ENCODE measurements around the gene ARFGAP3.
A peak's percentile ranks its signal among the peaks of the same experiment; 100 is the strongest.

The ARFGAP3 gene

DNA sequence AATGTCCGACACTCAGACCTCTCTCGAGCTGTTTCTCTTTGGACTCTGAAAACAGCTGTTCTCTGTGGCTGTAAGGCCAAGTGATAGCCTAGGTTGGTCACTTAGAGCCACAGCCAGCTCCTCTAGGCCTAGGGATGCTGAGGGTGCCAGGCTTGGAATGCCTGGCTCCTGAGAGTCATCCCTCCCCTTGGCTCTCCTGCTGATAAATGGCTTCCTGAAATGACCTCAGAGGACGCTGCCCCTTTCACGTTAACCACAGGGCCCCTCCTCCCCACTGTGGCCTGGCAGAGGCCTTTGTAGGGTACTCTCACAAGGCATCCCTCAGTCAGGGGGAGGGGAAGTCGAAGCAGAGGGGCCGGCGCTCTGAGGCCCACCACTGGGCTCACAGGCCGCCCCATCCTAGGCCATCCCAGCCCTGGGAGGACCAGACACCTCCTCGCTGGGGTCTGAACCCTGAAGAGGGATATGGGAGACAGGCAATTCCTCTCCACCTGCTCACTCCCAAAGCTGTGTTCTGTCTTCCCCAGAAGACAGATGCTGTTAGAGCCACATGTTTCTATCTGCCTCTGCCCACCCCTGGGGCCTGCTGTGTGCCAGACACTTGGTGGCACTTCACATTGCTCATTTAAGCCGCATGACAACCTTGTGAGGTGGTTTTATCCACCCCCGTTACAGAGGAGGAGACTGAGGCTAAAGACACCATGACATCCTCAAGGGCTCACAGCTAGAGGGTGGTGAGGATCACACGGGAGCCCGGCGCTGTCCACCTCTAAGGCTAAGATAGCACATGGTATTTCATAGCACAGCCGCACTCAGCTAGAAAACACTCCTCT lies 50.9 kb downstream of the ARFGAP3 start:
- ATAC-seq = no peak
- Mint-ChIP-seq H3K4me1 (no peaks in the 10 kb centered on the region), H3K9me3 (no peaks in the 10 kb centered on the region), H3K27me3 (no peaks in the 10 kb centered on the region), H3K27ac (no peak overlapping the region), H3K36me3 (ENCODE audit: low read depth) (peaks cover 25% of the 10 kb centered on the region), H3K4me3 (no peak overlapping the region)
- DNase-seq = no peak

DNA sequence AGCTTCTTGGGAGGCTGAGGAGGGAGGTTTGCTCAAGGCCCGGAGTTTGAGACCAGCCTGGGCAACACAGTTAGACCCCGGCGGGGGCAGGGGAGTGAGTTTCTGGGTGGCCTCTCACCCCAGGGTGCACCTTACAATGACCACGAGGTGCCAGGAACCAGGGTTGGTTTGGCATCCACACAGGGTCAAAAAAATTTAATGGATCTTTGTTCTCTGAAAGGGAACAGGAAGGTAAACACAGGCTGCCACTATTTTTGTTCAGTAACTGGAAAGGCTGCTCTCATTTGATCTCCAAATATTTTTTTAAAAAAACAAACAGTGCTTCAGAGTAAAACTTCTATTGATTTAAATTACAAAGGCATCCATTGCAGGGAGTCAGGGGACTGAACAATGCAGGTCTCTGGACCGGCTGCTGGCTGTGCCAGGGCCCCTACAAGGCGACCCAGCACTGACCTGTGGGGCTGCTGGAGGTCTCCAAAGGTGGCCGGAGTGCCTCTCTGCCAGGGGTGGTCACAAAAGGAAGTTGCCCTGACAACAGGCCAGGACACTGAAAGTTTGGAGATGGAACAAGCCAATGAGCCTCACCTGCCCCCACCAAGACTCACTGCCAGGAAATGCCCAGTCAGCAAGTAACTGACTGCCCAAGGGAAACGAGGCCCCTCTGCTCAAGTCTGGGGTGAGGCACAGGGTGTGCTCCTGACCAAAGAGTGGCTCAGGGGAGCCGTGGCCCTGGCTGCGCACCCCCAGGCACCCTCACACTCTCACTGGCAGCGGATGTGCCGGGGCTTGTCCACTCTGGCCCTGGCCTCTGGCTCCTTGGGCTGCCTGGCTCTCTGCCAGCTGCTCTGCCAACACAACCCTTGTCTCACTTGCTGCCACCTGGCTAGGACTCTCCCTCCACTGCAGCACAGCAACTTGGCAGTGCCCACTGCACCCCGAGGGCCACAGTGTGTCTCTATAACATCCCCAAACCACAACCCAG lies 51.8 kb downstream of the ARFGAP3 start:
- no peak overlapping the region for H3K27ac Mint-ChIP-seq
- H3K9me3 Mint-ChIP-seq = no peaks in the 10 kb centered on the region
- ATAC-seq (no peak), DNase-seq (no peak)
- peaks cover 32% of the 10 kb centered on the region for H3K36me3 Mint-ChIP-seq (ENCODE audit: low read depth)
- H3K27me3 Mint-ChIP-seq = no peaks in the 10 kb centered on the region
- H3K4me1 Mint-ChIP-seq = no peaks in the 10 kb centered on the region
- no peak overlapping the region for H3K4me3 Mint-ChIP-seq

DNA sequence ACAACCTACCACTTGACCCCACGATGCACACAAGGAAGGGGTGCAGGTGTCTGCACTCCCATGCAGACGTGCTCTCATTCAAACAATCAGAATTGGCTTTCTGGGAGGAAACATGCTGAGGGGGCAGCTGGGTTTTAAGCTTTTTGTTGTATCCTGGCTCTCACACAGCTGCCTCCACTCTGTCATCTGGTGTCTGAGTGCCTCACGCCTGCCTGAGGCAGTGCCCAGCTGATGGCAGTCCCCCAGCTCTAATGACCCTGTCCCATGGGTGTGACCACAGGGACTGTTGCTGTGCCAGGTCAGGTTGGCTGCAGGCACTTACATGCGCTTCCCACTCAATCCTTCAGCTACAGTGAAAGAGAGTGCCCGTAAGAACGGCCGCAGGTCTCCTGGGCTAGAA lies 53.7 kb downstream of the ARFGAP3 start:
- Mint-ChIP-seq H3K4me3 (no peak overlapping the region), H3K27ac (no peak overlapping the region), H3K27me3 (no peaks in the 10 kb centered on the region), H3K4me1 (no peaks in the 10 kb centered on the region), H3K36me3 (ENCODE audit: low read depth) (peaks cover 22% of the 10 kb centered on the region), H3K9me3 (no peaks in the 10 kb centered on the region)
- no peak for ATAC-seq
- no peak for DNase-seq

GRCh38 chr22:42801252-42802080 lies 55.6 kb downstream of the ARFGAP3 start:
- Mint-ChIP-seq H3K27ac (no peak overlapping the region), H3K9me3 (no peaks in the 10 kb centered on the region), H3K4me1 (no peaks in the 10 kb centered on the region), H3K36me3 (ENCODE audit: low read depth) (peaks cover 17% of the 10 kb centered on the region), H3K4me3 (no peak overlapping the region), H3K27me3 (no peaks in the 10 kb centered on the region)
- DNase-seq (no peak), ATAC-seq (no peak)

- peak; percentile 10 for ATAC-seq
- Mint-ChIP-seq H3K4me1 (no peaks in the 10 kb centered on the region), H3K27me3 (no peaks in the 10 kb centered on the region), H3K9me3 (no peaks in the 10 kb centered on the region), H3K27ac (no peak overlapping the region), H3K4me3 (no peak overlapping the region), H3K36me3 (ENCODE audit: low read depth) (peaks cover 15% of the 10 kb centered on the region)
- no peak for DNase-seq
Observed at GRCh38 chr22:42800451-42801251, 56.4 kb downstream of the ARFGAP3 start.

DNA sequence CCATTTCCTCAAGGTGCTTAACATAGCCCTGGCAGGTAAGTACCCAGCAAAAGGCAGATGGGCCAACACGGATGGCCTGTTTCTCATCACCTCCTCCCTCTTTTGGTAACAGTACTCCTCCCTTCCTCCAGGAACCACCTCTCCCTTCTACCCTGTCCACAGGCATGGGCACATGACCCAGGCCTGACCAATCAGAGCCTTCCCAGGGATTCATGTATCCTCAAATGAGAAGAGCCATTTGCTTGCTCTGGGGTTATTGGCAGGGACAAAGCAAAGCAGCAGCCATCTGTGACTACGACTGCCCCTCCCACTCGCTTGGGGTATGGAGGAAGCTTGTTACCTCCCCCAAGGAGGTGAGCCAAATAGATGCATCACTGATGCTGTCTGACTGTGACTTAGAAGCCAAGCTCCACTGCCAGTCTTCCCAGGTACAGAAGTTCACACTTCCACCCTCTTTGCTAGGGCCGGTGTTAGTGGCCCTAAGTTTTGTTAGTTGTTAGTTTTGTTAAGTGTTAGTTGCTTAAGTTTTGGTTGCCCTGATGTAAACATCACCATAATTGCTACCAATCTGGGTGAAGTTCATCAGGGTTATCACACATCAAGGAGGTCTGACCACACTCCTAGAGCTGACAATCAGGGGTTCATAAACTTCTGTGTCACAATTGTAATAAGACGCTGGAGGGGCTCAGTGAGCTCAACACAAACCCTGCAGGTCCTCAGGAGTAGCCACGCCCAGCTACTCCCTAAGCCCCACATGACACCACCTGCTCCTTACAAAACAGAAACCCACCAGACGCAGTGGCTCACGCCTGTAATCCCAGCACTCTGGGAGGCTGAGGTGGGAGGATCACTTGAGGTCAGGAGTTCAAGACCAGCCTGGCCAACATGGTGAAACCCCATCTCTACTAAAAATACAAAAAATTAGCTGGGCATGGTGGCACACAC lies 57.3 kb downstream of the ARFGAP3 start:
- H3K9me3 Mint-ChIP-seq = no peaks in the 10 kb centered on the region
- no peaks in the 10 kb centered on the region for H3K27me3 Mint-ChIP-seq
- peaks cover 15% of the 10 kb centered on the region for H3K36me3 Mint-ChIP-seq (ENCODE audit: low read depth)
- H3K27ac Mint-ChIP-seq = no peak overlapping the region
- H3K4me3 Mint-ChIP-seq = no peak overlapping the region
- H3K4me1 Mint-ChIP-seq = no peaks in the 10 kb centered on the region
- ATAC-seq = no peak
- DNase-seq = no peak

DNA sequence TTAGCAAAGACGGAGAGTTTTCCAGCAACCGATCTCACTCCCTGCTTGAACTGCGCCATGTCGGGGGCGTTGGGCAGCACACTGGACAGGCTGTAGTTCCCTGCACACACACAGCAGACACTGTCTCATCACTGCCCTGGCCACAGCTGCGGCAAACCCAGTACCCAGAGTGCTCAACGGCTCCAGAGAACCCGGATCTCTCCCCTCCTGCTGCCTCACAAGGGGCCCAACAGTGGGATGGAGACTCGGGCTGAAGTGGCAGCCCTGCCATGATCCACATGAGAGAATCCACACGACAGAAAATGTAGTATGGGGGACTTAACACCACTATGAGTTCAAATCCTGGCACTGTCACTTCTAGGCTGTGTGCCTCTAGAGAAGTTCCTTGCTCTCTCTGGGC lies 58.0 kb downstream of the ARFGAP3 start:
- Mint-ChIP-seq H3K36me3 (ENCODE audit: low read depth) (peaks cover 15% of the 10 kb centered on the region), H3K4me3 (no peak overlapping the region), H3K27ac (no peak overlapping the region), H3K4me1 (no peaks in the 10 kb centered on the region), H3K9me3 (no peaks in the 10 kb centered on the region), H3K27me3 (no peaks in the 10 kb centered on the region)
- ATAC-seq (no peak), DNase-seq (no peak)

DNA sequence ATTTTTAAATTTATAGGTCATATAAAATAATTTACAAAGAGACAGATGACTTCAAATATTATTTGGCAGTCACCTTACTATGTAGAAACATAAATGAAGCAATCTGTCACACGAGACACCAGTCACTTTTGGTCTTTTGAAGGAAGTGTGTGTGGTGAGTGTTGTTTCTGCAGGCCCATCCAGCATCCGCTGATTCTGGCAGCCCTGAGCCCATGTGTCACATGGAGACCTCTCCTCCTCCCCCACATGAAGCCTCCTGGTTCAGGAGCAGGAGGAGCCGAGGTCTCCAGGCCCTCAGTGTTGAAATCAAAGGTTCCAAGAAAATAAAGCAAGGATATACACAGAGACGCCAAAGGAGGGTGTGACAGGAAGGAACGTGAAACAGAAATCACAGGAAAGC lies 60.1 kb downstream of the ARFGAP3 start:
- Mint-ChIP-seq H3K27me3 (no peaks in the 10 kb centered on the region), H3K36me3 (ENCODE audit: low read depth) (peaks cover 8% of the 10 kb centered on the region), H3K27ac (no peak overlapping the region), H3K4me1 (no peaks in the 10 kb centered on the region), H3K9me3 (no peaks in the 10 kb centered on the region), H3K4me3 (no peak overlapping the region)
- DNase-seq (no peak), ATAC-seq (no peak)

GRCh38 chr22:42796081-42796480 lies 61.0 kb downstream of the ARFGAP3 start:
- Mint-ChIP-seq H3K36me3 (ENCODE audit: low read depth) (peaks cover 8% of the 10 kb centered on the region), H3K4me3 (no peak overlapping the region), H3K4me1 (no peaks in the 10 kb centered on the region), H3K9me3 (no peaks in the 10 kb centered on the region), H3K27ac (no peak overlapping the region), H3K27me3 (no peaks in the 10 kb centered on the region)
- ATAC-seq (no peak), DNase-seq (no peak)

- no peak overlapping the region for H3K27ac Mint-ChIP-seq
- peaks cover 2% of the 10 kb centered on the region for H3K36me3 Mint-ChIP-seq (ENCODE audit: low read depth)
- H3K4me1 Mint-ChIP-seq = no peaks in the 10 kb centered on the region
- no peaks in the 10 kb centered on the region for H3K9me3 Mint-ChIP-seq
- DNase-seq = no peak
- no peak overlapping the region for H3K4me3 Mint-ChIP-seq
- ATAC-seq = no peak
- no peaks in the 10 kb centered on the region for H3K27me3 Mint-ChIP-seq
Observed at GRCh38 chr22:42794551-42795510, 62.2 kb downstream of the ARFGAP3 start.

GRCh38 chr22:42793848-42794405 lies 63.1 kb downstream of the ARFGAP3 start:
- no peak for DNase-seq

More at GRCh38 chr22:42793848-42794405, 63.1 kb downstream of the ARFGAP3 start:
- no peak for ATAC-seq
- Mint-ChIP-seq H3K27ac (no peak overlapping the region), H3K27me3 (no peaks in the 10 kb centered on the region), H3K36me3 (ENCODE audit: low read depth) (peaks cover 2% of the 10 kb centered on the region), H3K9me3 (no peaks in the 10 kb centered on the region), H3K4me3 (no peak overlapping the region), H3K4me1 (no peaks in the 10 kb centered on the region)

Data from activated naive CD8-positive, alpha-beta T cell treated with anti-CD3 and anti-CD28 coated beads, Interleukin-2, amount 50 U/mL, for 24 hours (primary cell).